K562 (cell line): ENCODE measurements around the gene SORCS2. TPM values are rescaled to one million over a fixed set of nuclear protein-coding genes. Genes with fewer than 3 reads are reported as not detected.

Source experiments
- ATAC-seq: fragments of 200-7000 bp; cut with Tn5 transposase; 3 replicates; pipeline ENCODE4 v1.9.1; 2020; ENCODE audit warnings: moderate library complexity
- BruUV-seq: library from RNA; stranded (reverse); fragments of 400-500 nt; replicated peaks from 2 replicates; lab custom pipeline; 2021; lab: Mats Ljungman, UMichigan
- CTCF ChIA-PET: fragments of 300-600 bp; formaldehyde crosslinking; extraction: SDS; loops from one replicate; lab custom pipeline; 2021; ENCODE audit warnings: low intra/inter-chr PET ratio; lab: Yijun Ruan, JAX
- POLR2A ChIA-PET: fragments of 300-600, 350-650 bp; sonication (Branson Sonifier 250); formaldehyde crosslinking; extraction: SDS; loops from one replicate; lab custom pipeline; 2021; ENCODE audit warnings: antibody characterized with exemption, inconsistent platforms; lab: Yijun Ruan, JAX
- DNase-seq, 4 experiments: peaks; one replicate each; pipeline versions ENCODE4 v3.0.0 to v3.0.0-alpha.2; 2011 to 2018; ENCODE audit warnings: low spot score in 3 of 4, mixed read lengths in 3 of 4; ENCODE audit errors: extremely low read depth in 1 of 4
- FAIRE-seq: peaks from 2 replicates; lab custom pipeline; 2011; peaks lifted over from hg19 to GRCh38; lab: Jason Lieb, UNC
- H2AFZ ChIP-seq: 2 replicates; pipeline ENCODE4 v1.6.0; 2011; ENCODE audit warnings: low read depth, low read length, control low read depth, inconsistent platforms
- H3K27ac ChIP-seq: fragments of 200-600 bp; 3 replicates; pipeline ENCODE4 v1.8.0; 2011; ENCODE audit warnings: low read depth, mild to moderate bottlenecking, control low read depth, inconsistent platforms, low read length, moderate library complexity, mixed read lengths; ENCODE audit errors: extremely low read depth
- H3K27me3 ChIP-seq, 2 experiments: fragments of 300-600 bp in 1 of 2; 2 replicates in 1 of 2; 3 replicates in 1 of 2; pipeline versions ENCODE4 v1.6.0 to v1.8.0; 2011; ENCODE audit warnings: inconsistent platforms in 2 of 2, low read length in 2 of 2, mild to moderate bottlenecking in 1 of 2, mixed read lengths in 1 of 2, moderate library complexity in 1 of 2; ENCODE audit not compliant: control insufficient read depth in 2 of 2, insufficient read depth in 2 of 2
- H3K36me3 ChIP-seq: fragments of 300-600 bp; 3 replicates; pipeline ENCODE4 v1.8.0; 2011; ENCODE audit warnings: mild to moderate bottlenecking, low read length, inconsistent platforms; ENCODE audit not compliant: control insufficient read depth, insufficient read depth
- H3K4me1 ChIP-seq, 2 experiments: fragments of 200-600 bp in 1 of 2; replicated peaks in 1 of 2; 2 replicates in 1 of 2; 3 replicates in 1 of 2; pipeline versions ENCODE4 v1.5.1 to v1.8.0; 2011; ENCODE audit warnings: inconsistent platforms in 2 of 2, low read length in 2 of 2, mild to moderate bottlenecking in 1 of 2, mixed read lengths in 1 of 2, moderate library complexity in 1 of 2; ENCODE audit not compliant: control insufficient read depth in 2 of 2, insufficient read depth in 2 of 2
- H3K4me2 ChIP-seq: 2 replicates; pipeline ENCODE4 v1.6.1; 2011; ENCODE audit warnings: low read length, control low read depth, inconsistent platforms, mixed read lengths; ENCODE audit not compliant: insufficient read depth
- H3K4me3 ChIP-seq: fragments of 200-600 bp; sonication (generic), shearing (Covaris generic); 2 replicates; pipeline ENCODE4 v1.5.1; 2016; ENCODE audit warnings: control low read depth, inconsistent platforms
- H3K79me2 ChIP-seq: fragments of 200-600 bp; 3 replicates; pipeline ENCODE4 v1.8.0; 2011; ENCODE audit warnings: low read length, inconsistent platforms; ENCODE audit not compliant: control insufficient read depth, insufficient read depth
- H3K9ac ChIP-seq, 2 experiments: 2 replicates each; pipeline versions ENCODE4 v1.6.0 to v1.6.1; 2011; ENCODE audit warnings: low read depth in 2 of 2, low read length in 2 of 2, control low read depth in 1 of 2, inconsistent platforms in 1 of 2, mild to moderate bottlenecking in 1 of 2, mixed read lengths in 1 of 2; ENCODE audit not compliant: insufficient read depth in 1 of 2
- H3K9me1 ChIP-seq: one replicate; pipeline ENCODE4 v1.6.0; 2011; ENCODE audit warnings: inconsistent platforms, mild to moderate bottlenecking, low read length, moderate library complexity; ENCODE audit not compliant: control insufficient read depth, insufficient read depth
- H3K9me3 ChIP-seq: replicated peaks from 2 replicates; pipeline ENCODE4 v1.5.1; 2011; ENCODE audit warnings: low read depth, low read length, inconsistent platforms; ENCODE audit not compliant: control insufficient read depth, insufficient read depth
- H4K20me1 ChIP-seq: replicated peaks from 2 replicates; pipeline ENCODE4 v1.6.1; 2011; ENCODE audit warnings: low read length, inconsistent platforms, mixed read lengths; ENCODE audit not compliant: control insufficient read depth, insufficient read depth
- AFF1 ChIP-seq, 2 experiments: fragments of 450-650 bp; IDR thresholded peaks; 2 replicates each; pipeline ENCODE4 v1.6.1; 2018; ENCODE audit warnings: mild to moderate bottlenecking in 2 of 2, low read depth in 1 of 2; ENCODE audit not compliant: partially characterized antibody in 2 of 2
- ATF3 ChIP-seq, 2 experiments: fragments of 450-650 bp in 1 of 2; sonication (generic) in 1 of 2; formaldehyde crosslinking in 1 of 2; IDR thresholded peaks in 1 of 2; conservative IDR thresholded peaks in 1 of 2; 2 replicates each; pipeline versions ENCODE4 v1.6.1 to v1.8.1; 2016 to 2023; ENCODE audit warnings: mild to moderate bottlenecking in 2 of 2, moderate library complexity in 2 of 2, inconsistent platforms in 1 of 2, missing genetic modification reagents in 1 of 2
- BRF1 ChIP-seq: IDR thresholded peaks from 3 replicates; pipeline ENCODE4 v1.6.1; 2011; ENCODE audit warnings: borderline replicate concordance, mild to moderate bottlenecking; ENCODE audit not compliant: insufficient read length; ENCODE audit errors: extremely low read depth
- CGGBP1 ChIP-seq: fragments of 250-450 bp; sonication (Bioruptor Pico); IDR thresholded peaks from 2 replicates; pipeline ENCODE4 v1.9.0; 2021; ENCODE audit warnings: mild to moderate bottlenecking
- E2F5 ChIP-seq: sonication (generic); formaldehyde crosslinking; IDR thresholded peaks from 2 replicates; pipeline ENCODE4 v1.8.0; 2022; ENCODE audit warnings: mild to moderate bottlenecking, missing genetic modification reagents
- IRF2 ChIP-seq: sonication (generic); formaldehyde crosslinking; IDR thresholded peaks from 2 replicates; pipeline ENCODE4 v1.8.1; 2022; ENCODE audit warnings: mild to moderate bottlenecking, missing genetic modification reagents
- MEIS2 ChIP-seq: fragments of 450-650 bp; IDR thresholded peaks from 2 replicates; pipeline ENCODE4 v1.6.1; 2014; ENCODE audit warnings: mild to moderate bottlenecking; ENCODE audit not compliant: partially characterized antibody
- YY1 ChIP-seq, 3 experiments: IDR thresholded peaks; 2 replicates each; pipeline ENCODE4 v1.6.1; 2011; ENCODE audit warnings: low read length in 2 of 3, mild to moderate bottlenecking in 2 of 3, moderate library complexity in 2 of 3, borderline replicate concordance in 1 of 3, control low read depth in 1 of 3, low read depth in 1 of 3; ENCODE audit not compliant: insufficient read depth in 3 of 3, insufficient replicate concordance in 2 of 3, control insufficient read depth in 1 of 3, insufficient read length in 1 of 3; ENCODE audit errors: extremely low read depth in 1 of 3
- ZBTB2 ChIP-seq: fragments of 450-650 bp; IDR thresholded peaks from 2 replicates; pipeline ENCODE4 v1.6.1; 2016; ENCODE audit warnings: antibody characterized with exemption
- ZC3H8 ChIP-seq: fragments of 450-650 bp; IDR thresholded peaks from 2 replicates; pipeline ENCODE4 v1.6.1; 2017
- ZNF583 ChIP-seq: fragments of 250-450 bp; sonication (Bioruptor Pico); IDR thresholded peaks from 2 replicates; pipeline ENCODE4 v1.4.0; 2020
- WGBS: fragments of 100-300 bp; shearing (Covaris generic); methylation state at CpG from one replicate; pipeline ENCODE4 v1.1.6; 2016; ENCODE audit warnings: low coverage, mixed read lengths; ENCODE audit not compliant: insufficient coverage; ENCODE audit errors: missing lambda C conversion rate; 5-methylcytosine and 5-hydroxymethylcytosine counted together
- in situ Hi-C: fragments of 300-500 bp; cut with MboI; formaldehyde crosslinking; loops from 4 replicates; pipeline ENCODE4 v1.15.0; 2018; ENCODE audit warnings: inconsistent platforms, mixed read lengths
- intact Hi-C: fragments of 100-400 bp; cut with micrococcal nuclease; formaldehyde crosslinking; loops from 2 replicates; pipeline ENCODE4 v1.14.2; 2022
- polyA plus RNA-seq, 8 experiments: library from polyadenylated mRNA; depleted of rRNA in 4 of 8; stranded (reverse) in 5 of 8; unstranded in 3 of 8; fragments of >200 nt; fragmentation: Nextera tagmentation in 2 of 8; fragmentation: Illumina TruSeq in 1 of 8; extraction: Ambion mirVana in 2 of 8; extraction: Trizol in 1 of 8; gene quantifications; 2 replicates each; pipeline versions ENCODE4 v1.2.1 to v1.2.3, GENCODE V29; 2011 to 2014; ENCODE audit warnings: inconsistent platforms in 1 of 8, missing spikeins in 1 of 8
- total RNA-seq, 7 experiments: library from RNA; depleted of rRNA in 6 of 7; stranded (reverse); fragments of >200 nt in 6 of 7; fragmentation: Illumina TruSeq in 2 of 7; extraction: Trizol in 2 of 7; gene quantifications; 2 replicates each; pipeline versions ENCODE4 v1.2.1 to v1.2.3, GENCODE V29; 2011 to 2021; ENCODE audit warnings: low replicate concordance in 1 of 7

Gene SORCS2
- total and polyA plus RNA-seq, 9 of the 15 experiments (the other 6 are each of a cell fraction or from before 2014, with no cell fraction given), result not detected

GRCh38 chr4:7234355-7235029 lies 42.2 kb downstream of the SORCS2 start:
- CTCF ChIA-PET, result no interaction called here
- H3K9ac ChIP-seq, result no peak overlapping the region
- WGBS, result 1% methylated on average over 14 of the region's 14 CpGs
- DNase-seq (no peak), FAIRE-seq (no peak), ATAC-seq (no peak)
- BruUV-seq, result no TSS peak
- H3K27ac ChIP-seq, result no peak overlapping the region
- no peaks in the 10 kb centered on the region for H3K9me1 ChIP-seq
- no peak overlapping the region for H3K4me2 ChIP-seq
- POLR2A ChIA-PET, result interaction anchor here (0.6 kb wide), 1 partner anchor 22 kb away, joined by 3 read pairs; no protein-coding TSS in a partner anchor
- no peak overlapping the region for H3K4me3 ChIP-seq
- in situ Hi-C loops, result no loop called here
- no peaks in the 10 kb centered on the region for H3K79me2 ChIP-seq
- intact Hi-C loops, result no loop called here
- H4K20me1 ChIP-seq, result 0 out of 2 replicates have a peak, but pooled peaks cover 6% of the 10 kb centered on the region
- peaks cover 0 to 28% of the 10 kb centered on the region in 2 experiments; a peak in 2 of 5 replicates for H3K27me3 ChIP-seq
- no peaks in the 10 kb centered on the region for H3K36me3 ChIP-seq
- H3K9me3 ChIP-seq, result peaks cover 6% of the 10 kb centered on the region
- no peaks in the 10 kb centered on the region for H3K4me1 ChIP-seq
- H2AFZ ChIP-seq, result no peak overlapping the region
- TF ChIP-seq YY1 (IDR thresholded peaks at IDR 0.05; ENCODE audit: borderline replicate concordance in 1 of 3, control insufficient read depth in 1 of 3, extremely low read depth in 1 of 3, insufficient read depth in 3 of 3, insufficient read length in 1 of 3, insufficient replicate concordance in 2 of 3, low read depth in 1 of 3, low read length in 2 of 3) (no peak), E2F5 (CRISPR knock-in tag) (no peak), CGGBP1 (CRISPR knock-in tag) (no peak), MEIS2 (no peak), IRF2 (CRISPR knock-in tag) (no peak), ZBTB2 (no peak), BRF1 (no peak), ZNF583 (no peak), ZC3H8 (no peak), ATF3 (IDR thresholded peaks at IDR 0.05) (no peak), ATF3 (CRISPR knock-in tag; conservative IDR thresholded peaks at IDR 0.05) (no peak), AFF1 (IDR thresholded peaks at IDR 0.05; ENCODE audit: low read depth in 1 of 2, partially characterized antibody in 2 of 2) (no peak)
